Thyroid gland (tissue), 4 donors: Measurements from ENCODE around the gene NDUFAF8. TPM values are rescaled to one million over a fixed set of nuclear protein-coding genes. Genes with fewer than 3 reads are reported as not detected.

ENCODE experiments used
- DNase-seq, 2 donors: peaks; one replicate each; pipeline ENCODE4 v3.0.0-alpha.2; 2019
- H3K27ac ChIP-seq, 3 donors: fragments of 200-600 bp; sonication (generic); 1 replicate in 2 of 3; 2 replicates in 1 of 3; pipeline ENCODE4 v1.5.1; 2016 to 2019; ENCODE audit warnings: mild to moderate bottlenecking in 1 of 3, moderate library complexity in 1 of 3
- H3K27me3 ChIP-seq: fragments of 200-600 bp; sonication (generic); one replicate; pipeline ENCODE4 v1.5.1; 2019
- H3K36me3 ChIP-seq, 2 donors: fragments of 200-600 bp; sonication (generic); one replicate each; pipeline ENCODE4 v1.5.1; 2016 to 2019
- H3K4me1 ChIP-seq, 2 donors: fragments of 200-600 bp; sonication (generic); one replicate each; pipeline ENCODE4 v1.5.1; 2017 to 2019
- H3K4me3 ChIP-seq, 3 donors: fragments of 200-600 bp; sonication (generic); replicated peaks in 1 of 3; 1 replicate in 2 of 3; 2 replicates in 1 of 3; pipeline ENCODE4 v1.5.1; 2016; ENCODE audit warnings: mild to moderate bottlenecking in 1 of 3
- H3K9me3 ChIP-seq: fragments of 200-600 bp; sonication (generic); one replicate; pipeline ENCODE4 v1.5.1; 2017
- POLR2A ChIP-seq, 2 donors: fragments of 450-650 bp; IDR thresholded peaks; one replicate each; pipeline ENCODE4 v1.6.1; 2017; ENCODE audit warnings: antibody characterized with exemption in 2 of 2, mild to moderate bottlenecking in 2 of 2, moderate library complexity in 1 of 2
- WGBS, 2 donors: methylation state at CpG; one replicate each; pipeline ENCODE4 v1.1.5; 2017; 5-methylcytosine and 5-hydroxymethylcytosine counted together
- intact Hi-C: fragments of 100-400 bp; cut with DNase I; formaldehyde crosslinking; loops from one replicate; pipeline ENCODE4 v1.15.1; 2023
- total RNA-seq, 4 donors: library from RNA; depleted of rRNA; stranded (reverse); fragments of >200 nt; gene quantifications; one replicate each; pipeline ENCODE4 v1.2.3, GENCODE V29; 2016
- TF ChIP-seq, protein P1 (sequence below), 6 experiments: fragments of 200-600 bp in 3 of 6; fragments of 450-650 bp in 3 of 6; sonication (generic) in 3 of 6; IDR thresholded peaks; one replicate each; pipeline ENCODE4 v1.5.1; 2016 to 2019; ENCODE audit warnings: antibody characterized with exemption in 6 of 6, mild to moderate bottlenecking in 2 of 6, inconsistent platforms in 1 of 6, moderate library complexity in 1 of 6

NDUFAF8 gene
- total RNA-seq, 4 donors from 2014 or later: 17.0 to 107 (median 53.7) TPM

- H3K9me3 ChIP-seq: no peaks in the 10 kb centered on the region
- 89 to 94% methylated on average over 15 to 27 of the region's 32 CpGs for WGBS, 2 donors
- TF ChIP-seq POLR2A (IDR thresholded peaks at IDR 0.05): no peak
- TF ChIP-seq, protein P1, sequence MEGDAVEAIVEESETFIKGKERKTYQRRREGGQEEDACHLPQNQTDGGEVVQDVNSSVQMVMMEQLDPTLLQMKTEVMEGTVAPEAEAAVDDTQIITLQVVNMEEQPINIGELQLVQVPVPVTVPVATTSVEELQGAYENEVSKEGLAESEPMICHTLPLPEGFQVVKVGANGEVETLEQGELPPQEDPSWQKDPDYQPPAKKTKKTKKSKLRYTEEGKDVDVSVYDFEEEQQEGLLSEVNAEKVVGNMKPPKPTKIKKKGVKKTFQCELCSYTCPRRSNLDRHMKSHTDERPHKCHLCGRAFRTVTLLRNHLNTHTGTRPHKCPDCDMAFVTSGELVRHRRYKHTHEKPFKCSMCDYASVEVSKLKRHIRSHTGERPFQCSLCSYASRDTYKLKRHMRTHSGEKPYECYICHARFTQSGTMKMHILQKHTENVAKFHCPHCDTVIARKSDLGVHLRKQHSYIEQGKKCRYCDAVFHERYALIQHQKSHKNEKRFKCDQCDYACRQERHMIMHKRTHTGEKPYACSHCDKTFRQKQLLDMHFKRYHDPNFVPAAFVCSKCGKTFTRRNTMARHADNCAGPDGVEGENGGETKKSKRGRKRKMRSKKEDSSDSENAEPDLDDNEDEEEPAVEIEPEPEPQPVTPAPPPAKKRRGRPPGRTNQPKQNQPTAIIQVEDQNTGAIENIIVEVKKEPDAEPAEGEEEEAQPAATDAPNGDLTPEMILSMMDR (IDR thresholded peaks at IDR 0.05): no peak
- H3K4me3 ChIP-seq: no peak overlapping the region
- DNase-seq: no peak
- no peaks in the 10 kb centered on the region for H3K27me3 ChIP-seq
- intact Hi-C loops: loop anchor here (10.0 kb wide), 1 partner anchor 194 kb away; the partner anchor contains the start of gene BAIAP2
- H3K36me3 ChIP-seq: peaks cover 13 to 30% of the 10 kb centered on the region in 2 donors
- H3K27ac ChIP-seq: no peak overlapping the region
- no peaks in the 10 kb centered on the region for H3K4me1 ChIP-seq
Observed at GRCh38 chr17:81228834-81229665, 10.1 kb upstream of the NDUFAF8 start.

- Histone ChIP-seq H3K4me3 (no peak overlapping the region), H3K4me1 (no peaks in the 10 kb centered on the region), H3K36me3 (peaks cover 13 to 30% of the 10 kb centered on the region in 2 donors), H3K27me3 (no peaks in the 10 kb centered on the region), H3K9me3 (no peaks in the 10 kb centered on the region), H3K27ac (no peak overlapping the region)
- DNase-seq: no peak
- intact Hi-C loops: loop anchor here (10.0 kb wide), 1 partner anchor 195 kb away; the partner anchor contains the start of gene BAIAP2
- 93 to 96% methylated on average over 14 of the region's 14 CpGs for WGBS, 2 donors
- TF ChIP-seq POLR2A (IDR thresholded peaks at IDR 0.05): no peak
- TF ChIP-seq, protein P1 (IDR thresholded peaks at IDR 0.05): no peak
Observed at GRCh38 chr17:81229666-81229920, 9.5 kb upstream of the NDUFAF8 start.

DNA sequence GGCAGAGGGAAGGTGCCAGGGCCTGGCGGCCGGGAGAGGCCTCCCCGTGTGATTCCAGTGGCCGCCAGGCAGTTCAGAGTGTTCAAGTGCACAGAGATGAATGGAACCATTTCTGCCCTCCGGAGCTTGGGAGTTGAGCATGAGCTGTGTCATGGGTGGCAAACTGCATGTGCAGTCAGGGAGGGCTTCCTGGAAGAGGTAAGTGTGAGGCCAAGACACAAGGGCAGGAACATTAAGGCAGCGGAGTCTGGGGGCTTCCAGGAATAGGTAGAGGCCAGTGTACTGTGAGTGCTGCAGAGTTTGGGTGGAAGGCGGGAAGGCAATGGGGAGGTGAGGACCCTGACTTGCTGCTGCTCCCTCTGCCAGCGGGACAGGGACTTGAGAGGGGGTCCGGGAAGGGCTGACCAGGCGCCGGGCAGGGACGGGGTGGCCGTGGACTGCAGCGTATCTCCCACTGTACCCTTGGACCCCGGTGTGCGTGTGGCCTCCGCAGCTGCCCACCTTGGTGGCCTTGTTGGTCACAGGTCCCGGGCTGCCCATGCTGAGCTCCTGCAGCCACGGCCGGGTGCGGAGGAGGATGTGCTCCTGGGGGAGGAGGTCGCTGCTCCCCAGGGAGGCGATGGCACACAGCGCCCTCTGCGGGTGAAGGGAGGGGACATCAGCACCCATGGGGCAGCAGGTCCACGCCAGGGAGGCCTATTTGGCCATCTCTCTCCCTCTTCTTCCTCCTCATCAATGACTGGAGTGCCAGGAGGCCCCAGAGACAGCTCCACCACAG lies 8.9 kb upstream of the NDUFAF8 start:
- no peak for TF ChIP-seq POLR2A (IDR thresholded peaks at IDR 0.05)
- TF ChIP-seq, protein P1 (IDR thresholded peaks at IDR 0.05): no peak
- DNase-seq: no peak
- Histone ChIP-seq H3K9me3 (no peaks in the 10 kb centered on the region), H3K4me1 (no peaks in the 10 kb centered on the region), H3K27ac (no peak overlapping the region), H3K4me3 (no peak overlapping the region), H3K36me3 (peaks cover 13 to 30% of the 10 kb centered on the region in 2 donors), H3K27me3 (no peaks in the 10 kb centered on the region)
- intact Hi-C loops: no loop called here
- 95 to 96% methylated on average over 13 to 21 of the region's 26 CpGs for WGBS, 2 donors

GRCh38 chr17:81231121-81231645 lies 7.9 kb upstream of the NDUFAF8 start:
- intact Hi-C loops: no loop called here
- Histone ChIP-seq H3K27ac (no peak overlapping the region), H3K4me3 (no peak overlapping the region), H3K27me3 (no peaks in the 10 kb centered on the region), H3K36me3 (peaks cover 13 to 30% of the 10 kb centered on the region in 2 donors), H3K4me1 (no peaks in the 10 kb centered on the region), H3K9me3 (no peaks in the 10 kb centered on the region)
- 87 to 89% methylated on average over 9 to 30 of the region's 31 CpGs for WGBS, 2 donors
- TF ChIP-seq, protein P1 (IDR thresholded peaks at IDR 0.05): no peak
- no peak for TF ChIP-seq POLR2A (IDR thresholded peaks at IDR 0.05)
- DNase-seq: no peak
